Right cardiac atrium (tissue), 5 donors: ENCODE data around the gene UBE2O. TPM values are rescaled to one million over a fixed set of nuclear protein-coding genes. Genes with fewer than 3 reads are reported as not detected.

Experiments
- ATAC-seq, 2 donors: fragments of 200-7000 bp; cut with Tn5 transposase; one replicate each; pipeline versions ENCODE4 v1.8.0 to v1.9.1; 2020; ENCODE audit warnings: moderate library complexity in 2 of 2, mild to moderate bottlenecking in 1 of 2
- DNase-seq, 3 donors: peaks; one replicate each; pipeline ENCODE4 v3.0.0-alpha.2; 2020
- H3K27ac ChIP-seq: one replicate; pipeline ENCODE4 v1.5.1; 2013; ENCODE audit warnings: mild to moderate bottlenecking, low read length, control low read depth, moderate library complexity
- H3K27me3 ChIP-seq: one replicate; pipeline ENCODE4 v1.6.1; 2013; ENCODE audit not compliant: control insufficient read depth, insufficient read depth
- H3K4me1 ChIP-seq: one replicate; pipeline ENCODE4 v1.6.1; 2013; ENCODE audit warnings: low read length; ENCODE audit not compliant: control insufficient read depth, insufficient read depth
- H3K4me3 ChIP-seq: one replicate; pipeline ENCODE4 v1.5.1; 2013; ENCODE audit warnings: low read length, control low read depth
- H3K9me3 ChIP-seq: one replicate; pipeline ENCODE4 v1.6.1; 2013; ENCODE audit warnings: low read length; ENCODE audit not compliant: control insufficient read depth
- WGBS: extraction: QIAGEN DNeasy Blood & Tissue Kit; methylation state at CpG from one replicate; pipeline ENCODE4 v1.1.7; 2013; 5-methylcytosine and 5-hydroxymethylcytosine counted together
- intact Hi-C, 4 donors: fragments of 100-400 bp; cut with DNase I; formaldehyde crosslinking; loops; one replicate each; pipeline versions ENCODE4 v1.11.0 to v1.14.0; 2022 to 2023
- polyA plus RNA-seq: library from polyadenylated mRNA; stranded (reverse); fragments of 200-250 nt; gene quantifications from one replicate; pipeline ENCODE4 v1.2.3, GENCODE V29; 2013
- total RNA-seq, 4 donors: library from RNA; stranded (reverse); fragmentation: NEBNext Ultra II Directional; extraction: Animal tissue kit (Norgen Biotek cat#: 25700); gene quantifications; one replicate each; pipeline ENCODE4 v1.2.1, GENCODE V29; 2021
- donor health status: healthy with polysubstance abuse.
- donor health status: DM: no; HTN: yes; CAD: no.
- donor health status: DM: no; HTN: no; CAD: no.
- donor health status: DM: no; HTN: yes; CAD: no; lungs with severe emphysema.
- donor health status: DM: yes; HTN: yes; CAD: no.

Gene UBE2O
- total and polyA plus RNA-seq, 5 donors = 23.0 to 37.3 (median 33.9) TPM

DNA sequence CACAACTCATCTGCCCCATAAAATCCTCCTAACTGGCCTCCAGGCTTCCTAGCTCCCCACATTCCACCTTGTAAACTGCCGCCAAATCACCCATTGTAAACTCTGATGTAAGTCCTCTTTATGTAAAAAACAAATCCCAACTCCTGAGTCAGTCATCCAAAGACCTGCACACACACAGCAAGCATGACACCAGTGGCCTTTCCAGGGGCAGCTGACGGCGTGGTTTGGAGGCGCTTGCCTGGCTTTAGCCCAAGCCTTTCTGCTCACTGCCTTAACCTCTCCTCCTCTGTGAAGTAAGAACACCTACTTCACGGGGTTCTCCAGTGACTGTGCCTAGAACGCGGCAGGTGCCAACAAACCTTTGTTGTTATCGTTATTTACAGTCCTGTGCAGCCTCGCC lies 14.0 kb downstream of the UBE2O start:
- no peaks in the 10 kb centered on the region for H3K27me3 ChIP-seq
- DNase-seq (no peak), ATAC-seq (no peak)
- no peak overlapping the region for H3K4me3 ChIP-seq
- peaks cover 10% of the 10 kb centered on the region for H3K4me1 ChIP-seq
- peak overlapping the region; percentile 22 for H3K27ac ChIP-seq
- intact Hi-C loops = no loop called here
- WGBS = 72% methylated on average over 9 of the region's 9 CpGs
- no peaks in the 10 kb centered on the region for H3K9me3 ChIP-seq

DNA sequence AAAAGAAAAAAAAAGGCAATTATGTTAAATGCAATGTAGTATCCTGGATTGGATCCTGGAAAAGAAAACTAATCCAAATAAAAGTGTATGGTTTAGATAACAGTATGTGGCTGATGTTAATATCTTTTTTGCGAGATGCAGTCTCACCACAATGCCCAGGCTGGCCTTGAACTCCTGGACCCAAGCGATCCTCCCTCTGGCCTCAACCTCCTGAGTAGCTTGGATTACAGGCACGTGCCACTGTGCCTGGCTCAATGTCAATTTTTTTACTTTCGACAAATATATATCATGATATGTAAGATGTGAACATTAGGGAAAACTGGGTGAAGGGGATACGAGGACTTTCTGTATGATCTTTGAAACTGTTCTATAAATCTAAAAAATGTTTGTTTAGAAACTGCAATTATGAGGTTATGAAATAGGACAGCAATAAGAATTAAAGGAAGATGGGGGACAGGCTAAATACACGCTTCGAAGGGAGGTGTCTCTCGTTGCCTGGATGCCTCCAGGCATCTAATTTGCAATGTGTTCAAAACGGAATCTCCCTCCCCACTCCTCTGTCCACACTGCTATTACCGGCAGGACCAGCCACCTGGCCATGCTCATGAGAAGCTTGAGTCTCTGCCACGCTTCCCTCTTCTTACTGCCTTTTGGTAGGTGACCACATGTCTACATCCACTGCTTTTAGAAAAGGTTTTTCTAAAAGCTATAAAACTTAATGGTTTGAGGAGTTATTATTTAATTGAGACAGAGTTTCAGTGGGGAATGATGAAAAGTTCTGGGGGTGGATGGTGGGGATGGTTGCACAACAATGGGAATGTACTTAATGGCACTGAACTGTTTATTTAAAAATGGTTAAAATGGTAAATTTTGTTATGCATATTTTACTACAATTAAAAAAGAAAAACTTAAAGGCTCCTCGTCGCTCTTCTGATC lies 15.2 kb downstream of the UBE2O start:
- no peak overlapping the region for H3K27ac ChIP-seq
- no peak for DNase-seq
- intact Hi-C loops = no loop called here
- H3K9me3 ChIP-seq = no peaks in the 10 kb centered on the region
- 71% methylated on average over 13 of the region's 13 CpGs for WGBS
- no peak for ATAC-seq
- H3K4me3 ChIP-seq = no peak overlapping the region
- H3K4me1 ChIP-seq = peaks cover 10% of the 10 kb centered on the region
- no peaks in the 10 kb centered on the region for H3K27me3 ChIP-seq

DNA sequence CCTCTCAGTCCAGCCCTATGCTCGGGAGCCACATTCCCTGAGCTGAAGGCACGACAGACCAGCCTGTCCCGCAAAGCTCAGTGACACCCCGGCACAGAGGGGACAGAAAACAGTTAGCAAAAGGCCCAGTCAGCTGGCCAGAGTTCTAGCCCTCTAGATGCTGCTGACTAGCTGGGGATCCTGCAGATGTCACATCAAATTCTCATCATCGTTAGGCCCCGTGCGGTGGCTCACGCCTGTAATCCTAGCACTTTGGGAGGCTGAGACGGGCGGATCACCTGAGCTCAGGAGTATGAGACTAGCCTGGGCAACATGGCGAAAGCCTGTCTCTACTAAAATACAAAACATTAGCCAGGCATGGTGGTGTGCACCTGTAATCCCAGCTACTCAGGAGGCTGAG lies 17.2 kb downstream of the UBE2O start:
- no peaks in the 10 kb centered on the region for H3K27me3 ChIP-seq
- peaks cover 10% of the 10 kb centered on the region for H3K4me1 ChIP-seq
- no peaks in the 10 kb centered on the region for H3K9me3 ChIP-seq
- intact Hi-C loops = no loop called here
- 88% methylated on average over 11 of the region's 11 CpGs for WGBS
- DNase-seq (no peak), ATAC-seq (peak in 1 of 2 donors; percentile 28)
- no peak overlapping the region for H3K27ac ChIP-seq
- H3K4me3 ChIP-seq = no peak overlapping the region

DNA sequence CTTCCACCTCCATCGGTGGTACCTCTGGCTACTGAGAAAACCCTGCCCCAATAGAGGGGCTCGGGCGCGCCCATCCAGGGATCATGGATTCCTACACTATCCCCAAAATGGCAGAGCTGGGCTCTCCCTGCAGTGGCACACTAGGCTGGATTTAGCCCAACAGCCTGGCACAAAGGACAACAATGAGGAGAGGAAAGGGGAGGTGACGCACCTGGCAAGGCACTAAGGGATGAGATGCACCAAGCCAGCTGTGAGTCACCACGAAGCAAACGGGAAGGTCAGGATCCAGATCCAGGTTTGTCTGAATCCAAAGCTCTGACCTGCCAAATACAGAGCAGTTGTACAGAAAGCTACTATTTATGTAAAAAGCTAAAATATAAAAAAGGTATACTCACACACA lies 18.1 kb downstream of the UBE2O start:
- H3K9me3 ChIP-seq = no peaks in the 10 kb centered on the region
- no peaks in the 10 kb centered on the region for H3K27me3 ChIP-seq
- peaks cover 10% of the 10 kb centered on the region for H3K4me1 ChIP-seq
- no peak for DNase-seq
- ATAC-seq = no peak
- no peak overlapping the region for H3K4me3 ChIP-seq
- H3K27ac ChIP-seq = peak overlapping the region; percentile 36
- 87% methylated on average over 7 of the region's 7 CpGs for WGBS
- intact Hi-C loops = no loop called here

DNA sequence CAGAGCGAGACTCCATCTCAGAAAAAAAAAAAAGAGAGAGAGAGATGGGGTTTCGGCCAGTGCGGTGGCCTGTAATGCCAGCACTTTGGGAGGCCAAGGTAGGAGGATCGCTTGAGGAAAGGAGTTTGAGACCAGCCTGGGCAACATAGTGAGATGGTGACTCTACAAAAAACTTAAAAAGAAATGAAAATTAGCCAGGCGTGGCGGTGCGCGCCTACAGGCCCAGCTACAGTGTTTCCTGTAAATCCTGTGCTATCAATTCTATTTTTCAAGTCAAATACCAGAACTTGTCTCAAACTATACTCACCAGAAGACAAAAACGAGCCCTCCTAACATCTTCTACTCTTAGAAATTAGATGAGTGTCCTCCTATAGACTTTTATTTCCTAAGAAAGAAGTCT lies 19.3 kb downstream of the UBE2O start:
- WGBS = 97% methylated on average over 9 of the region's 9 CpGs
- ATAC-seq = no peak
- Histone ChIP-seq H3K4me1 (peaks cover 13% of the 10 kb centered on the region), H3K27me3 (no peaks in the 10 kb centered on the region), H3K9me3 (no peaks in the 10 kb centered on the region), H3K4me3 (no peak overlapping the region), H3K27ac (no peak overlapping the region)
- DNase-seq = no peak
- intact Hi-C loops = no loop called here

DNA sequence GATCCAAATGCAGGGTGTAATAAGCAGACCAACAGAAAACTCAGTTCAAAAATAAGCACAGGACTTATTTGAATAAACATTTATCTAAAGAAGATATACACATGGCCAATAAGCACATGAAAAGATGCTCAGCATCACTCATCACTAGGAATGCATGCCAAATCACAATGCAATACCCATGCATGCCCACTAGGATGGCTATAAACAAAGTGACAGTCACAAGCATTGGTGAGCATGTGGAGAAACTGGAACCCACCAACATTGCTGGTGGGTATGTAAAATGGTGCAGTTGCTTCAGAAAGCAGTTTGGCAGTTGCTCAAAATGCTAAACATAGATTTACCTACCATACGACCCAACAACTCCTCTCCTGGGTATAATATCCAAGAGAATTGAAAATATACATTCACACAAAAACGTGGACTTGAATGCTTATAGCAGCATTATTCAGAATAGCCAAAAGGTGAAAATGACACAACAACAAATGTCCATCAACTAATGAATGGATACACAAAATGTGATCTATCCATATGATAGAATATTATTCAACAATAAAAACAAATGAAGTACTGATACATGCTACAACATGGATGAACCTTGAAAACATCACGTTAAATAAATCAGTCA lies 20.1 kb downstream of the UBE2O start:
- H3K27me3 ChIP-seq = no peaks in the 10 kb centered on the region
- DNase-seq (no peak), ATAC-seq (no peak)
- H3K9me3 ChIP-seq = no peaks in the 10 kb centered on the region
- 75% methylated on average over 3 of the region's 3 CpGs for WGBS
- H3K4me3 ChIP-seq = no peak overlapping the region
- H3K27ac ChIP-seq = peak overlapping the region; percentile 45
- H3K4me1 ChIP-seq = peaks cover 12% of the 10 kb centered on the region
- intact Hi-C loops = no loop called here

DNA sequence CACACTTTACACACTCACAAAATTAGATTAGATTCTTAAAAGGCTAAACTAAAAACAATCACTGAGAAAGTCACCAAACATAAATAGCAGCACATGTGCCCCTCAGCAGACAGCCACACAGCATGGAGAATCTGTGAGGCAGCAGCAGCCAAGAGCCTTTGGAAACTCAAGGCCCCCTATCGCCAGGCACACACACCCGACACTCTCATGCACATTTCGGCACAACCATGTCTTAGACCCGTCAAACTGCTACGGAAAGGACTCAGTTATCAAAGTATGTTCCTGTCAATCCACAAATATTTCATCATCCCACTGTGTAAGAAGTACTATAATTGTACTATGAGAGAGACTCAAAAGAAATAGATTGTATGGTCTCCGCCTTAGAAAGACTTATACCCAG lies 20.9 kb downstream of the UBE2O start:
- no peak overlapping the region for H3K4me3 ChIP-seq
- no peaks in the 10 kb centered on the region for H3K27me3 ChIP-seq
- DNase-seq = no peak
- H3K9me3 ChIP-seq = no peaks in the 10 kb centered on the region
- intact Hi-C loops = no loop called here
- ATAC-seq = peak; percentile 63 to 69
- H3K27ac ChIP-seq = peak overlapping the region; percentile 44
- WGBS = 51% methylated on average over 6 of the region's 6 CpGs
- peaks cover 10% of the 10 kb centered on the region for H3K4me1 ChIP-seq

DNA sequence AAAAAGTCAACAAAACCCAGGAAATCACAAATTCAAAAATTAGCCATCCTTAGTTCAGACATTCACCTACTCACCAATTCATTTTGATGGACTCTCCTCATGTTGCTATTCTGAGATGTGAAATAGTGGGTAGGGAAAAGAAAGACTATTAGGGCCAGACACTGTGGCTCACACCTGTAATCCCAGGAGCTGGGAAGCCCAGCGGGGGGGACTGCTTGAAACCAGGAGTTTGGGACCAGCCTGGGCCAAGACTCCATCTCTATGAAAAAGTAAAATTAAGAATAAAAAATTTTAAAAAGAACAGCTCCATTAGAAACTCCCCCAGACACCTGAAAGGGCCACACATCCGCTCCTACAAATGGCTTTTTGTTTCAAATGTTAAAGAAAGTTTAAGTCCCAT lies 21.4 kb downstream of the UBE2O start:
- no peak overlapping the region for H3K4me3 ChIP-seq
- no peaks in the 10 kb centered on the region for H3K27me3 ChIP-seq
- peaks cover 12% of the 10 kb centered on the region for H3K4me1 ChIP-seq
- H3K27ac ChIP-seq = no peak overlapping the region
- intact Hi-C loops = no loop called here
- no peaks in the 10 kb centered on the region for H3K9me3 ChIP-seq
- WGBS = 83% methylated on average over 2 of the region's 2 CpGs
- ATAC-seq (no peak), DNase-seq (no peak)

DNA sequence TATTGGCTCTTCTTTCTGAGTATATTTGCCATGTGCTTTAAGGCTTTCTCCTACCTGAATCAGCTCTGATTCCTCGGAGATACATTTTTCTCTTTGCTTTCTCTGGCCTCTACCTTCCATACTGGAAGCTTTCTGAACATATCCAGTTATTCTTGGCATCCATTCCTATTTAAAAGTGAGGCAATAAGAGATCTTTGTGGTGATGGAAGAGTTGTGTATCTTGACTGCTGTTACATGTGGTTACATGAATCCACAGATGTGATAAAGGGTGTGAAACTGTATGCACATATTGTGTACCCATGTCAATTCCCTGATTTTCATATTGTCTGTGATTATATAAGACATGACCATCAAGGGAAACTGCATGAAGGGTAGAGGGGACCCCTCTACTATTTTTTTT lies 24.4 kb downstream of the UBE2O start:
- no peak overlapping the region for H3K4me3 ChIP-seq
- no peaks in the 10 kb centered on the region for H3K9me3 ChIP-seq
- intact Hi-C loops = no loop called here
- ATAC-seq (no peak), DNase-seq (no peak)
- 97% methylated on average over 1 of the region's 1 CpG for WGBS
- H3K27ac ChIP-seq = no peak overlapping the region
- peaks cover 6% of the 10 kb centered on the region for H3K4me1 ChIP-seq
- H3K27me3 ChIP-seq = no peaks in the 10 kb centered on the region

DNA sequence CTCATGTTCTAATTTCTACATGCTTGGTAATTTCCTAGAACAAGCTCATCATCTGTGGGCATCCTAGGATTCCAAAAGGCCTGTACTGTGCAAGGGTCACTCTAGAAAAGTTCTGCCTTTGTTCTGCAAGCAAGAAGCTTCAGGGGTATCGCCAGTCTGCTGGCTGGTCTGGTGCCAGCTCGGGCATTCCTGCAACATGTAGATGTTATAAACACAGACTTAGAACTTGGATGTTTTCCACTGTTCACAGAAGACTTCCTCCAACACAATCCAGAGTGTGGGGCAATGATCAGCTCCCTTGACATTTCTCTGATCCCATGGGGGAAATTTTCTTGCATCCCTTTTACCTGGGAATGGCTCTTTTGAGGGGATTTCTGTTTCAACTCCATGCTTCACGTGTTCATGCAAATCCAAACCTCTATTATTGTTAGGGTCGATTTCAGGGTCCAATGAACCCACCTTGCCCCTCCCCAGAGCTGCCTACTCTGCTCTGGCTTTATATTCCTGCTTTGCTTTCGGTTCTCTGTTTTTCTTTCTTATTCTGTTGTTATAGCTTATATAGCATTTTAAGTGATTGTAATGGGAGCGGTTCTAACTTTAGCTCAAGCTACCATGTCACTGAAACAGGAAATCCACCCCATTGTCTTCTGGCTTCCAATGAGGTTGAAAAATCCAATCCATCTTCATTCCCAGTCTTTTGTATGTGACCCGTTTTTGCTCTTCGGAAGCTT lies 25.3 kb downstream of the UBE2O start:
- DNase-seq (peak in 2 of 3 donors; percentile 35 to 70), ATAC-seq (peak in 1 of 2 donors; percentile 34)
- intact Hi-C loops = no loop called here
- Histone ChIP-seq H3K4me1 (peaks cover 6% of the 10 kb centered on the region), H3K27ac (peak overlapping the region; percentile 12), H3K4me3 (no peak overlapping the region), H3K27me3 (no peaks in the 10 kb centered on the region), H3K9me3 (no peaks in the 10 kb centered on the region)
- WGBS = 57% methylated on average over 8 of the region's 8 CpGs

DNA sequence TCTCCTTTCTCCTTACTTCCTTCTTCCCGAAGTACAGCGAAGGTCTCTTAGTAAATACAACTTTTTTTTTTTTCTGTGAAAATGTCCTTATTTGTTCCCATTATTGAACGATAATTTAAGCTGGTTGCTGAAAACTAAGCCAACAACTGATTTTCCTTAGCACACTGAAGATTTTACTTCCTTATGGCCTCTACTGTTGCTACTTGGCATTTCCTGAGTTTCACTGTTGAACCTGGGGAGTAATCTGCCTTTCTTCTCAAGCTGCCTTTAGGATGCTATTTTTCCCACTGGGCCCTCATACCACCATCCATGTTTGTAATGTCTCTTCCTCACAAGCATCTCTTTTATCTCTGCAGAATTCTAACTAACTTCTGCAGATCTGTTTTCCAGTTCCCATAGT lies 26.1 kb downstream of the UBE2O start:
- no peak for DNase-seq
- no peak overlapping the region for H3K4me3 ChIP-seq
- no peaks in the 10 kb centered on the region for H3K9me3 ChIP-seq
- ATAC-seq = no peak
- H3K27ac ChIP-seq = no peak overlapping the region
- 82% methylated on average over 3 of the region's 3 CpGs for WGBS
- intact Hi-C loops = no loop called here
- no peaks in the 10 kb centered on the region for H3K27me3 ChIP-seq
- peaks cover 12% of the 10 kb centered on the region for H3K4me1 ChIP-seq
